Activated CD8-positive, alpha-beta memory T cell treated with anti-CD3 and anti-CD28 coated beads for 36 hours (primary cell): ENCODE results near the gene SMYD1. TPM values are rescaled to one million over a fixed set of nuclear protein-coding genes. Genes with fewer than 3 reads are reported as not detected.

Experiments used
- CTCF ChIA-PET: fragments of 350-600 bp; sonication (Branson Sonifier 250); formaldehyde crosslinking; loops from one replicate; lab custom pipeline; 2021; ENCODE audit warnings: antibody characterized with exemption; lab: Charles Lee
- POLR2A ChIA-PET: fragments of 350-600 bp; sonication (Branson Sonifier 250); formaldehyde crosslinking; loops from one replicate; lab custom pipeline; 2021; ENCODE audit warnings: antibody characterized with exemption; lab: Charles Lee
- total RNA-seq, 2 experiments: library from RNA; stranded (reverse); gene quantifications; one replicate each; pipeline ENCODE4 v1.2.3, GENCODE V29; 2021

Gene SMYD1
- total RNA-seq, 2 experiments from 2014 or later = not detected

DNA sequence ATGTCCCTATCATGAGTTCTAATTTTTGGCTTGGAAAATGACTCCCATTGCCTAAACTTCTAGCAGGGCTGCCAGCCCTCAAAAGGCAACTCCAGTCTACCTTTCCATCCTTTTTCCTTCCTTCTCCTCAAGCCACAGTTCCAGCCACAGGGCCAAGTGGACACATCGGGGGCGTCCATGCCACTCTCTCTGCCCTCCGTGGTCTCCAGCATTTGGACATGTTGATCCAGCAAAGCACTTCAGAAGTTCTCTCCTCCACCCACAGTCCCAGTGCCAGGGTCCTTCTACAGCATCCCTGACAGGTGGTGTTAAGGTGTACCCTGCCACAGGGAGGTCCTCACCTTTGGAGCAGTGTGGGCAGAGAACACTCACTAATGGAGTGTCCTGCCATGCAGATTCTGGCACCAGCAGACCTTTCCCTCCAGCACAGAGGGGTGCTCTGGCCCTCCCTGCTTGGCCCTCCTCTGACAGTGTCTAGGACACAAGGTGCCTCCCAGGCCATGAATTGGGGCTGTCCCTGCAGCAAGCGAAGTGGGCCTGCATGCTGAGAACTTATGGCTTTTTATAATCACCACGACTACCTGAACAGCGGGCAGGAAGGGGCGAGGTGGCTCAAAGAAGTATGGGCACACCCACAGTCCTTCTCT is 61.8 kb downstream of the SMYD1 start:
- ChIA-PET CTCF (interaction anchor here (0.6 kb wide), 1 partner anchor 52 kb away, joined by 5 read pairs; no protein-coding TSS in a partner anchor), POLR2A (no interaction called here)

DNA sequence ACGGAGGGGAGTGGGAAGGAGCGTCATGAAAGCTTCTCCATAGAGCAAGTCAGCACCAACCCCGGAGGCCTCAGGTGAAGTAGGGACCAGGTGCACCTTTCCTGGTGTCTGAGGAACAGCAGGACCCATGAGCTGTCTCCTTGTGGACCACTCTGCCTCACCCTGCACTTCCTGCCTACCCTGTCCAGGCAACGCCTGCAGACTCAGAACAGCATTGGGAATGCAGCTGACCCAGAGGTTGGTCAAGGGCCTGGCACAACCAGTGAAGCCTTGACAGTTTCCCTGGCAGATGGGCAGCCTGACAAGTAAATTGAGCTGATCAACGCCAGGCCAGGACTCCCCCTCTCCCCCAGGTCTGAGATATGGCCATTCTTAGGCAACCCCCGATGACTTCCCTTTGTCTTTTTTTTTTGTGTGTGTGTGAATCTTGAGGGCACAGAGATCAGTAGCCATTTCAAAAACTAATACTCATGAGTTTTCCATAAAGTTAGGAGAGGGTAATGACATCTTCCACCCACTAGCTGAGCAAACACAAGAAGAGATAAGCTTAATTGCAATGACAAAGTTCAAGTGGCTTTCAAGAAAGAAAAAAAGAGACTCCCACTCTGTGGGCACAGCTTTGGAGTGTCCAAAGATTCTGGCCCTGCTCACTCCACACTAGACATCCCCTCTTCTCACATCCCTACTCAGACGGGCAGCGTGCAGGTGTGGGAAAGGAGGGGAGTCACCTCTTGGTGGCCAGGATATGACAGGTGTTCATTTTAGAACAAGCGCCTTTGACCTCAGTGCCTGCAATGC is 63.8 kb downstream of the SMYD1 start:
- ChIA-PET POLR2A (no interaction called here), CTCF (no interaction called here)

DNA sequence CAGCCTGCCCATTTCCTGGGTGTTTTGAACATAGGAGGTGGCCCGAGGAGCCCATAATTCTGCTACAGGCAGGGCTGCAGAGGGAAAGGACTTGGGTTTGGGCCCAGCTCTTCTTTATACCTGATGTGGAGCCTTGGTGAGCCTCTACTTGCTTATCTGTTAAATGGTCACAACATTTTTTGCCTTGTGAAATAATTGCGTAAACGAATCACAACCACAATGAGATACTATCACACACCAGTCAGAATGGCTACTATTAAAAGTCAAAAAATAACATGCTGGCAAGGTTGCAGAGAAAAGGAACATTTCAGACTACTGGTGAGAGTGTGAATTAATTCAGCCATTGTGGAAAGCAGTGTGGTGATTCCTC is 64.4 kb downstream of the SMYD1 start:
- POLR2A ChIA-PET = no interaction called here
- CTCF ChIA-PET = no interaction called here

DNA sequence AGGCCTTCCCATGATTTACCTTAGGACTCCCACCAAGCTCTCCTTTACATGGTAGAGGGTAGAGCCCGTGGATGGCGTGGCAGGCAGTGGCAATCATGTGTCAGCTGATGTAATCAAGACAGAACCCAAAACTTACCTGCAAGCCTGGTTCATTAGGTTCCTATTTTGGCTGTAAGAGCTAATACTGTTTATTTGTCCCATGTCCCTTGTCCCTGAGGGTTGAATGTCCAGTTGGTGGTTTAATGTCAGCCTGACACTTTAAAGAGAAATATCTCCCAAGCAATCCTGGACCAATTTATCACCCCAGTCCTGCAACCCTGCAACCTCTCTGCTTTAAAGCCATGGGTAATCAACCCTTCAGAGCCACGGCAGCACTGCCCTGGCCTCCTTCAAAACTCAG is 66.2 kb downstream of the SMYD1 start:
- ChIA-PET CTCF (no interaction called here), POLR2A (interaction anchor here (0.5 kb wide), 1 partner anchor 730 kb away, joined by 7 read pairs; no protein-coding TSS in a partner anchor)

DNA sequence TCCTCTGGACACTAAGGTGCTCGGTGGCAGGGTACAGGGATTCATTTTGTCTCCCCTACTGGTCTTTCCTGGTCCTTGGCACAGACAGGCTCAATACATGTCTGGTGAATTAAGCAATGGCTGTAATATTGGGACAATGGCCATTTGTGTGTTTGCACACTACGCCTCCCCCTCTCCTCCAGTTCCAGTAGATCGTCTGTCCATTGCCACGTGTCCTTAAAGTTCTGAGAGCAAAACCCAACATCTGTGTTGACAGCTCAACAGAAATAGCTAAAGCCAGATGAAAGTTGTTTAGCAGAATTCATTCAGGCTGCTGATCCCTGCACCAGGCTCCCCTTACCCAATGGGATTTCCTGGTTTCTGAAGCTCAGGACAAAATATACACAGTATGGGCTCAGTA is 69.2 kb downstream of the SMYD1 start:
- POLR2A ChIA-PET = no interaction called here
- CTCF ChIA-PET = no interaction called here

DNA sequence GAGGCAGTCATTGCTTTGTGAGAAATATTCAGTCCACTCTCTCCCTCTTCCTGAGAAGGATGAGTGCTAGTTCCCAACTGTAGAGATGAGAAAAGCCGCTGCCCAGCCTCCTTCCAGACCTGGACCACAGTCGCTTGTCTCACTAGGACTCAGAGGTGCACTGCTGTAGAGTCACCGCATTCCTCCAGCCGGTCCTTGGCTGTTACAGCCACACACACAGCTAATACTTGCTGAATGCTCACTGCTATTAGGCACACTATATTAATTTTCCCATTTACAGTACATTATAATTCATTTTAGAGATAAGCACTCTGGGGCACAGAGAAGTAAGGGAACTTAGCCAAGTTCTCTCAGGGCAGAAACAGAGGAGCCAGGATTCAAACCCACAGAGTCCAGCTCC is 70.2 kb downstream of the SMYD1 start:
- POLR2A ChIA-PET = no interaction called here

DNA sequence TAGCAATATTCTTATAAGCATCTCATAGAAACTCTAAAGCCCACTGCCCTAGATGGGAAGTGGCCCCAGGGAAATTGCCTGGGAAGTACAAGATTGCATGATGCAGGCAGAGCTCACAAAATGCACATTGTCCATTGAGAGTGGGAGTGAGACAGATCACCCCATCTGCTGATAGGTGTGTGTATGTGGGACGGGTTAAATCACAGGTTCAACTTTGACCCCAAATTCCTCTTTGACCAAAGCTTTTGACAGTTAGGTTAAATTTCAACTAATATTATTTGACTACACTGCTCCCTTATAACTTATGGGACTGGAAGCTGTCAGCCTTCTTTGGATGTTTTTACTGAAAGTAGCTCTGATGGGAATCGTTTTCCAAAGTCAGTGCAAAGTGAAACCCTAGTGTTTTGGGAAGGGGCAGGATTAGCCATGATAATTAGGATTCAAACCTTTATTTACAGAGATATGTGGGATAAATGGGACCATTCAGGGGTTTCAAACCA is 71.6 kb downstream of the SMYD1 start:
- ChIA-PET CTCF (no interaction called here), POLR2A (interaction anchor here (0.5 kb wide), 1 partner anchor 31 kb away, joined by 3 read pairs; the partner anchor contains the start of gene THNSL2)

More for the DNA sequence above, 70.2 kb downstream of the SMYD1 start:
- CTCF ChIA-PET = no interaction called here

GRCh38 chr2:88139804-88140203 is 72.2 kb downstream of the SMYD1 start:
- CTCF ChIA-PET = no interaction called here
- POLR2A ChIA-PET = interaction anchor here (0.5 kb wide), 1 partner anchor 30 kb away, joined by 3 read pairs; the partner anchor contains the start of gene THNSL2

DNA sequence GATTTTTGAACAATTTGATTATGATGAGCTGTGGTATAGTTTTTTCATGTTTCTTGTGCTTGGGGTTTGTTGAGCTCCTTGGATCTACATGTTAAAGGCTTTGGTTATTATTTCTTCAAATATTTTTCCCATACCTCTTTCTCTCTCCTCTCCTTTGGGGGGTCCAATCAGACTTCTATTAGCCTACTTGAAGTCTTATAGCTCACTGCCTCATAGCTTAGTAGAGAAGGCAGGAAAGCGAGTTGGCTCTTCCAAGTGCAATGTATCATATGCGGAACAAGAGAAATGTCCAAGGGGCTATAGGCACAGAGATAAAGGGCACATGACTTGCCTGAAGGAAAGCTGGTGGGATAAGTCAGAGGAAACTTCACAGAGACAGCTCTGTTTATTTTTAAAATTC is 74.3 kb downstream of the SMYD1 start:
- CTCF ChIA-PET = no interaction called here
- POLR2A ChIA-PET = no interaction called here

DNA sequence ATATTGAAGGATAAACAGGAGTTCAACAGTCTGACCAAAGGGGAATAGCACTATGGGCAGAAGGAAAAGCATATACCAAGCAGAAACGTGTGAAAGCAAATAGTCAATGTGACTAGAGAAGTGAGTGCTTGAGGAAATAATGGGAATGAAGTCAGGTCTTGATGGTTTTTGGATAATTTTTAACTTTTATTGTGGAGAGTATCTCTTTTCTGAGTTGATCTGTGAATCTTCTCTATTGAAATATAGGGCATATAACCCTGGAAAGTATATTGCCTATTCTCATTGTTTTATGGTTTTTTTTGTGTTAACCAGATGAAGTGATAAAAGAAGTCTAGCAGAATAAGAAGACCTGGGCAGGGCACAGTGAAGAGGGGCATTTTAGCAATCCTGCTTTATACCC is 76.6 kb downstream of the SMYD1 start:
- CTCF ChIA-PET = no interaction called here
- POLR2A ChIA-PET = no interaction called here

- ChIA-PET POLR2A (no interaction called here), CTCF (no interaction called here)
These were observed 77.4 kb downstream of the SMYD1 start for GRCh38 chr2:88144914-88145497.

DNA sequence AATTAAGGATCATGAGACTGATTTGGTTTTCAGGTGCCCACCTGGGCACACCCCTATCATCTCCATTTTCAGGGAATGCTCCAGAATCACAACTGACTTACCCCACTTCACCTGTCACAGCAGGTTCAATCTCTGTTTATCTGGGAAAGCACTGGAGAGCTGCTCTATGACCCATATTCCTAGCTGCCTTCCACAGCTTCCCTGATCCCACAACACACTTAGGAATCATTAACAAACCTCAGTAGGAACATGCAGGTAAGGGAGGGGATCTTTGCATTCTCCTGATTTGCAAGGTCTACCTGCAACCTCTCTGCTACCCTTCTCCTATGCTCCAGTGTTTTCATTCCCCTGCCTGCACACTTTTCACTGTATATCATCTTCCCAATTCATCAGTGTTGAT is 79.0 kb downstream of the SMYD1 start:
- CTCF ChIA-PET = no interaction called here
- POLR2A ChIA-PET = no interaction called here

- ChIA-PET CTCF (no interaction called here), POLR2A (no interaction called here)
These were observed 79.5 kb downstream of the SMYD1 start for GRCh38 chr2:88147145-88147544.

- CTCF ChIA-PET = no interaction called here
- POLR2A ChIA-PET = no interaction called here
These were observed 81.4 kb downstream of the SMYD1 start for GRCh38 chr2:88148929-88149438.

DNA sequence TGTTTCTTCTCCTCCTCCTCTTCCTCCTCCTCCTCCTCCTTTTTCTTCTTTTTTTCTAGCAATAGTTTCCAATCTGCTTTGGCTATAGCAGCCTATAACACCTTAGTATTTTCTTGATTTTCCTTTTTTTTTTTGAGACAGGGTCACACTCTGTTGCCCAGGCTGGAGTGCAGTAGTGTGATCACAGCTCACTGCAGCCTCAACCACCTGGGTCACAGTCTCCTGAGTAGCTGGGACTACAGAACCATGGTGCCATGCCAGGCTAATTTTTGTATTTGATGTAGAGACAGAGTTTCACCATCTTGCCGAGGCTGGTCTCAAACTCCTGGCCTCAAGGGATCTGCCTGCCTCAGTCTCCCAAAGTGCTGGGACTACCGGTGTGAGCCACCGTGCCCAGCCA is 91.9 kb downstream of the SMYD1 start:
- CTCF ChIA-PET = interaction anchor here (0.6 to 4.2 kb wide), 5 partner anchors 10 to 859 kb away, joined by 3 to 39 read pairs (median 4); partner anchors contain the start of gene THNSL2

GRCh38 chr2:88159955-88160415 is 92.4 kb downstream of the SMYD1 start:
- POLR2A ChIA-PET = no interaction called here
- CTCF ChIA-PET = interaction anchor here (0.6 to 4.2 kb wide), 9 partner anchors 9 to 859 kb away, joined by 3 to 39 read pairs (median 3); partner anchors contain the start of gene THNSL2

More for the DNA sequence above, 91.9 kb downstream of the SMYD1 start:
- POLR2A ChIA-PET = no interaction called here

DNA sequence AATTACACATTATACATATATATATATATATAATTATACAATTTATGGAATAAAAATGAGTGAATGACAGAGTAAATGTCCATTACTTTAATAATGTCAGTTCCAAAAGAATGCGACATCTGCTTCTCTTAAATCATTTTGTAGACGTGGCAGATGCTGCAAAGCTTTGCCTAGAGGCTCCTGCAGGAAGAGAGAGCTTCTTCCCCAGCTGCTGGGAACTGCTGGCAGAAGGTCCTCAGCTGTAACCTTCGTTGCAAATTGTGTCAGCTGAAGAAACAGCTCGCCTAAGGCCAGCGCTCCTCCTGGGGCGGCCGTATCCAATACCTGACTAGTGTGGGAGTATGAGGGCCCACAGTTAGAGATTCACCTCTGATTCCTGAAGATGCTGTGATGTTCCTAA is 92.9 kb downstream of the SMYD1 start:
- CTCF ChIA-PET = interaction anchor here (0.6 to 4.2 kb wide), 7 partner anchors 9 to 158 kb away, joined by 3 to 39 read pairs (median 3); partner anchors contain the start of gene THNSL2
- POLR2A ChIA-PET = no interaction called here

GRCh38 chr2:88161446-88162244 is 94.0 kb downstream of the SMYD1 start:
- POLR2A ChIA-PET = no interaction called here
- CTCF ChIA-PET = interaction anchor here (1.2 kb wide), 1 partner anchor 102 kb away, joined by 10 read pairs; no protein-coding TSS in a partner anchor
